PFSK-1 (cell line): ENCODE results near the gene NPHS2.

ENCODE experiments used
- FOXP2 ChIP-seq: optimal IDR thresholded peaks from 2 replicates; pipeline ENCODE3; 2011; ENCODE audit warnings: borderline replicate concordance, control low read depth, inconsistent platforms; ENCODE audit not compliant: insufficient read depth; ENCODE audit errors: extremely low read length, extremely low read depth
- POLR2AphosphoS5 ChIP-seq: IDR thresholded peaks from 2 replicates; pipeline ENCODE4 v1.6.1; 2012; ENCODE audit warnings: low read depth, mild to moderate bottlenecking, control low read depth, low read length, moderate library complexity
- SIN3A ChIP-seq: IDR thresholded peaks from 2 replicates; pipeline ENCODE4 v1.6.1; 2012; ENCODE audit warnings: mild to moderate bottlenecking, low read length, moderate library complexity, borderline replicate concordance; ENCODE audit not compliant: insufficient read depth
- TAF1 ChIP-seq: IDR thresholded peaks from 2 replicates; pipeline ENCODE4 v1.6.1; 2012; ENCODE audit warnings: low read length, control low read depth, borderline replicate concordance; ENCODE audit not compliant: insufficient read depth
- TF ChIP-seq, protein P1 (sequence below), 2 experiments: IDR thresholded peaks; 2 replicates each; pipeline versions ENCODE4 v1.6.1 to v1.8.0; 2011 to 2012; ENCODE audit warnings: low read depth in 2 of 2, low read length in 2 of 2, control low read depth in 1 of 2, inconsistent platforms in 1 of 2, mild to moderate bottlenecking in 1 of 2, moderate library complexity in 1 of 2; ENCODE audit not compliant: insufficient read depth in 1 of 2

Gene NPHS2

GRCh38 chr1:179530352-179530751, 45.4 kb downstream of the NPHS2 start:
- no peak for TF ChIP-seq FOXP2
- no peak for TF ChIP-seq TAF1
- no peak for TF ChIP-seq SIN3A
- no peak for TF ChIP-seq POLR2AphosphoS5
- TF ChIP-seq, protein P1, sequence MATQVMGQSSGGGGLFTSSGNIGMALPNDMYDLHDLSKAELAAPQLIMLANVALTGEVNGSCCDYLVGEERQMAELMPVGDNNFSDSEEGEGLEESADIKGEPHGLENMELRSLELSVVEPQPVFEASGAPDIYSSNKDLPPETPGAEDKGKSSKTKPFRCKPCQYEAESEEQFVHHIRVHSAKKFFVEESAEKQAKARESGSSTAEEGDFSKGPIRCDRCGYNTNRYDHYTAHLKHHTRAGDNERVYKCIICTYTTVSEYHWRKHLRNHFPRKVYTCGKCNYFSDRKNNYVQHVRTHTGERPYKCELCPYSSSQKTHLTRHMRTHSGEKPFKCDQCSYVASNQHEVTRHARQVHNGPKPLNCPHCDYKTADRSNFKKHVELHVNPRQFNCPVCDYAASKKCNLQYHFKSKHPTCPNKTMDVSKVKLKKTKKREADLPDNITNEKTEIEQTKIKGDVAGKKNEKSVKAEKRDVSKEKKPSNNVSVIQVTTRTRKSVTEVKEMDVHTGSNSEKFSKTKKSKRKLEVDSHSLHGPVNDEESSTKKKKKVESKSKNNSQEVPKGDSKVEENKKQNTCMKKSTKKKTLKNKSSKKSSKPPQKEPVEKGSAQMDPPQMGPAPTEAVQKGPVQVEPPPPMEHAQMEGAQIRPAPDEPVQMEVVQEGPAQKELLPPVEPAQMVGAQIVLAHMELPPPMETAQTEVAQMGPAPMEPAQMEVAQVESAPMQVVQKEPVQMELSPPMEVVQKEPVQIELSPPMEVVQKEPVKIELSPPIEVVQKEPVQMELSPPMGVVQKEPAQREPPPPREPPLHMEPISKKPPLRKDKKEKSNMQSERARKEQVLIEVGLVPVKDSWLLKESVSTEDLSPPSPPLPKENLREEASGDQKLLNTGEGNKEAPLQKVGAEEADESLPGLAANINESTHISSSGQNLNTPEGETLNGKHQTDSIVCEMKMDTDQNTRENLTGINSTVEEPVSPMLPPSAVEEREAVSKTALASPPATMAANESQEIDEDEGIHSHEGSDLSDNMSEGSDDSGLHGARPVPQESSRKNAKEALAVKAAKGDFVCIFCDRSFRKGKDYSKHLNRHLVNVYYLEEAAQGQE (IDR thresholded peaks at IDR 0.05; ENCODE audit: insufficient read depth in 1 of 2, low read depth in 2 of 2, low read length in 2 of 2) = no peak

DNA sequence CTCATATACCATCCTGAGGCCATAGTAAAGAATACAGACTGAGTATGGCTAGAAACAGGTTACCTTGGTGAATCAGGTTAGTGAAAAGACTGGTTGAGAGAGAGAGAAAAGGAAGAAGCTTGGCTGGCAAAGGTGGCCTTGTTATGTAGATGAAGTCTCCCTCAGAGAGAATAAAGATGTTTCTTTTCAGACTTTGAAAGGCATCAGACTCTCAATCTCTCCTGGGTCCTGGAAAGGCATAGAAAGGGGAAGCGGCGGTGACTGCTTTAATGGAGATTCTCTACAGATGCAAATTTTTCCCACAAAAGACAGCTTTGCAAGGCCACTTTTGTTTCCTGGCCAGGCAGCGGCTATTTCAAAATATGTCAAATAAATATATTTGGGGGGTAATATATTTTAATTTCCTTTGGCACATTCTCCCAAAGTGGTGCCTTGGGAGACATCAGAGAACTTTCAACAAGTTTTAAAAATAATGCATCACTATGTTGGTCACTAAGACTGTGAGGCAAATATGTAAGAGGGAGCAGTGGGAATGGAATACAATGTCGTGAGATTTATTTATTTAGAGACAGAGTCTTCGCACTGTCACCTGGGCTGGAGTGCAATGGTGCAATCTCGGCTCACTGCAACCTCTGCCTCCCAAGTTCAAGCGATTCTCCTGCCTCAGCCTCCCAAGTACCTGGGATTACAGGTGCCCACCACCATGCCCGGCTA, 46.1 kb downstream of the NPHS2 start:
- TF ChIP-seq FOXP2 (no peak), POLR2AphosphoS5 (no peak), SIN3A (no peak), TAF1 (no peak)
- TF ChIP-seq, protein P1 (IDR thresholded peaks at IDR 0.05; ENCODE audit: insufficient read depth in 1 of 2, low read depth in 2 of 2, low read length in 2 of 2) = no peak

GRCh38 chr1:179516976-179517705, 58.6 kb downstream of the NPHS2 start:
- TF ChIP-seq POLR2AphosphoS5 (no peak), FOXP2 (no peak), TAF1 (no peak), SIN3A (no peak)
- TF ChIP-seq, protein P1 (IDR thresholded peaks at IDR 0.05; ENCODE audit: insufficient read depth in 1 of 2, low read depth in 2 of 2, low read length in 2 of 2) = no peak

- TF ChIP-seq FOXP2 (no peak), POLR2AphosphoS5 (no peak), SIN3A (no peak), TAF1 (no peak)
- TF ChIP-seq, protein P1 (IDR thresholded peaks at IDR 0.05; ENCODE audit: insufficient read depth in 1 of 2, low read depth in 2 of 2, low read length in 2 of 2) = no peak
Observed at GRCh38 chr1:179510038-179510437, 65.7 kb downstream of the NPHS2 start.
